ENCODE data around the gene ADARB2. TPM values are rescaled to one million over a fixed set of nuclear protein-coding genes. Genes with fewer than 3 reads are reported as not detected.

The ADARB2 gene
- total RNA-seq, 1 donor from 2014 or later, result 38.7 TPM

DNA sequence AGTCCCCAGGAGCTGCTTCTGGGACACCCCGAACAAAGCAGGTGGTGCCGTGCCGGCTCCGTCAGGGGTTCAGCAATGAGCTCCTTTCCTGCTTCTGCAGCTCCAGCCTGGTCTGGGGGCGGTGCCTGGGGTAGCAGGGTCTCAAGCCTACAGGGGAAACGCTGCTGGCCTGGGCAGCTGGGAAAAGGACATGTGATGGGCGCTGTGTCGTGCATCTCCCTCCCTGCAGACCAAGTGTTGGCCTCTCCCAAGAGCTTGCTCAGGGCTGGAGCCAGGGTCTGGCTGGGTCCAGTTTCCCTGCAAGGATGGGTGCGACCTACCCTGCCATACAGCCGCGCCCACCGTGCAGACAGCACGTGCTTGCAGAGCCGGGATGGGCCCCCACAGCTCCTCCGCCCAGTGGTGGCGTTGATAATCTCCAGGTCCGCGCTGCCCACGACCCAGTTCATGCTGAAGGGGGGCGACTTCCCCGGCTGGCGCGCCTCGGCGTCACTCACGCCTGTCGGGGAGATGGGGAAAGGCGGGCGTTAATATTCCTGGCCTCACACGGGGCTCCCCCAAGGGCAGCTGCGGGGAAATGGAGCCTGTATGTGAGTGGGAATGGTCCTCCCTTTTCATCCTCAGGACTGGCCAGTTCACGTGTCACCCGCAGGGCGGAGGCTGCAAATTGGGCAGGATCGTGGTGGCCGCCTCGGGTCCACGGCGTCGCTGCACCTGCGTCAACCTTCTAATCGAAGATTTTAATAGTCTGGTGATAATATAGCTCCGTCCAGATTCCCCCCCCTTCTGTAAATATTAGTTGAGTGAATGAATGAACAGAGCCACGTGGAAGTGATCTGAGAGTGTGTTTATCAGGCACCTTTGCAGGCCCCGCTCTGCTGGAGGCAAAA, 552.5 kb downstream of the ADARB2 start:
- no peak overlapping the region for H3K27ac Mint-ChIP-seq (ENCODE audit: unreplicated experiment)
- no peak for DNase-seq (ENCODE audit: extremely low spot score, unreplicated experiment)
- no peaks in the 10 kb centered on the region for H3K27me3 Mint-ChIP-seq (ENCODE audit: unreplicated experiment)
- no peak for TF ChIP-seq CTCF (IDR thresholded peaks at IDR 0.05)
- H3K9me3 Mint-ChIP-seq (ENCODE audit: unreplicated experiment), result no peaks in the 10 kb centered on the region
- H3K36me3 Mint-ChIP-seq (ENCODE audit: unreplicated experiment), result peaks cover 3% of the 10 kb centered on the region
- no peaks in the 10 kb centered on the region for H3K4me1 Mint-ChIP-seq (ENCODE audit: unreplicated experiment)
- no peak overlapping the region for H3K4me3 Mint-ChIP-seq (ENCODE audit: unreplicated experiment)

- no peaks in the 10 kb centered on the region for H3K9me3 Mint-ChIP-seq (ENCODE audit: unreplicated experiment)
- TF ChIP-seq CTCF (IDR thresholded peaks at IDR 0.05), result no peak
- no peak for DNase-seq (ENCODE audit: extremely low spot score, unreplicated experiment)
- peaks cover 3% of the 10 kb centered on the region for H3K36me3 Mint-ChIP-seq (ENCODE audit: unreplicated experiment)
- no peaks in the 10 kb centered on the region for H3K27me3 Mint-ChIP-seq (ENCODE audit: unreplicated experiment)
- H3K4me1 Mint-ChIP-seq (ENCODE audit: unreplicated experiment), result no peaks in the 10 kb centered on the region
- H3K27ac Mint-ChIP-seq (ENCODE audit: unreplicated experiment), result no peak overlapping the region
- H3K4me3 Mint-ChIP-seq (ENCODE audit: unreplicated experiment), result no peak overlapping the region
These were observed 553.6 kb downstream of the ADARB2 start for GRCh38 chr10:1183701-1184100.

DNA sequence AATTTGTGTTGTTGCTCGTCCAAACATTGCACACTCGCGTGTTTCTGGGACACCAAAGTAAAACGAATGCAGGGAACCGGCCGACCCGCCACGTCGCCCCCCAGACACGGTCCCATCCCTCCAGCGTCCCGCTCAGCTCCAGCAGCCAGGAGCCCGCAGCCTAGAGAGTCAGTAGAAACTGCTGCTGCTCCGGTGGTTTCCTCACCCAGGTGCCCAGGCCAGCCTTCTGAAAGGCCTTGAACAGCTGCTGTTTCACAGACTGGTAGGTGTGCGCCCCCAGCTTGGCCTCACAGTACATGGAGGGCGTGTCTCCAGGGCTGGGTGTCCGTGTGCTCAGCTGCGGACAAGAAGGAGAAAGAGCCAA, 554.3 kb downstream of the ADARB2 start:
- Mint-ChIP-seq H3K4me3 (ENCODE audit: unreplicated experiment) (no peak overlapping the region), H3K27ac (ENCODE audit: unreplicated experiment) (no peak overlapping the region), H3K4me1 (ENCODE audit: unreplicated experiment) (no peaks in the 10 kb centered on the region), H3K36me3 (ENCODE audit: unreplicated experiment) (peaks cover 3% of the 10 kb centered on the region), H3K9me3 (ENCODE audit: unreplicated experiment) (no peaks in the 10 kb centered on the region), H3K27me3 (ENCODE audit: unreplicated experiment) (no peaks in the 10 kb centered on the region)
- TF ChIP-seq CTCF (IDR thresholded peaks at IDR 0.05), result no peak
- no peak for DNase-seq (ENCODE audit: extremely low spot score, unreplicated experiment)

DNA sequence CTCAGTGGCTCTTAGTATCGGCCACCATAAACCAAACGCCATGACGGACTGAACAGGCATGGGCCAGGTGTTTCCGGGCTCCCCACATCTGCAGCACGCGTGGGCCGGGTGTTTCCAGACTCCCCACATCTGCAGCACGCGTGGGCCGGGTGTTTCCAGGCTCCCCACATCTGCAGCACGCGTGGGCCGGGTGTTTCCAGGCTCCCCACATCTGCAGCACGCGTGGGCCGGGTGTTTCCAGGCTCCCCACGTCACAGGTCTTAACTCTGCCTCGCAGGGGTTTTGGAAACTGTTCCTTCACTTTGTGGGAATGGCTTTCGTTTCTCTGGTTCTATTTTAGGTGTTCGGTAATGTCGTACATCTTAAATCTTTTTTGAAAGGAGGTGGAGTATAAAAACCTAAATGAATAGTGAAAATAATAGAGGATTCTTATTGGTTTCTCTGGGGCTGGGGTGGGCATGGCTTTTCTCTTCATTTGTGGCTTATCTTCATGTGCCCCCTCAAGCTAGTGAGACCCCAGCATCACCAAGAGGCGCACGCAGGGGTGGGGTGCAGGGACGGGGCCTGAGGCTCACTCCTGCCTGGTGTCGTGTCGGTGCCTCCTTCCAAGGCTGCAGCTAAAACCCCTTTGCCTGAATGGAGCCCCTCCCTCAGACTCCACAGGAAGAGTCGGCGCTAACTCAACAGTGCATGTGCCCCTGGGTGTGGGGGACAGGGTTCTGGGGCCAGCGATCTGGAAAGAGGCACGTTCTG, 554.9 kb downstream of the ADARB2 start:
- H3K9me3 Mint-ChIP-seq (ENCODE audit: unreplicated experiment), result no peaks in the 10 kb centered on the region
- no peaks in the 10 kb centered on the region for H3K4me1 Mint-ChIP-seq (ENCODE audit: unreplicated experiment)
- peaks cover 3% of the 10 kb centered on the region for H3K36me3 Mint-ChIP-seq (ENCODE audit: unreplicated experiment)
- DNase-seq (ENCODE audit: extremely low spot score, unreplicated experiment), result no peak
- H3K27me3 Mint-ChIP-seq (ENCODE audit: unreplicated experiment), result no peaks in the 10 kb centered on the region
- no peak for TF ChIP-seq CTCF (IDR thresholded peaks at IDR 0.05)
- H3K27ac Mint-ChIP-seq (ENCODE audit: unreplicated experiment), result no peak overlapping the region
- H3K4me3 Mint-ChIP-seq (ENCODE audit: unreplicated experiment), result no peak overlapping the region

- DNase-seq (ENCODE audit: extremely low spot score, unreplicated experiment), result no peak
- no peak overlapping the region for H3K27ac Mint-ChIP-seq (ENCODE audit: unreplicated experiment)
These were observed 556.5 kb downstream of the ADARB2 start for GRCh38 chr10:1180836-1181235.

More at GRCh38 chr10:1180836-1181235, 556.5 kb downstream of the ADARB2 start:
- no peaks in the 10 kb centered on the region for H3K4me1 Mint-ChIP-seq (ENCODE audit: unreplicated experiment)
- peaks cover 3% of the 10 kb centered on the region for H3K36me3 Mint-ChIP-seq (ENCODE audit: unreplicated experiment)
- H3K4me3 Mint-ChIP-seq (ENCODE audit: unreplicated experiment), result no peak overlapping the region
- no peaks in the 10 kb centered on the region for H3K9me3 Mint-ChIP-seq (ENCODE audit: unreplicated experiment)
- no peak for TF ChIP-seq CTCF (IDR thresholded peaks at IDR 0.05)
- H3K27me3 Mint-ChIP-seq (ENCODE audit: unreplicated experiment), result no peaks in the 10 kb centered on the region
